ENCODE data around the gene PPARD. TPM values are rescaled to one million over a fixed set of nuclear protein-coding genes. Genes with fewer than 3 reads are reported as not detected.

Gene PPARD
- polyA plus RNA-seq, 1 experiment: 26.9 TPM

- Histone ChIP-seq H3K4me3 (ENCODE audit: low read depth, low read length) (no peak overlapping the region), H3K27ac (ENCODE audit: low read depth, low read length) (no peak overlapping the region), H3K9me3 (ENCODE audit: control insufficient read depth, insufficient read depth, low read length) (no peaks in the 10 kb centered on the region), H3K27me3 (ENCODE audit: control insufficient read depth, insufficient read depth, low read length) (no peaks in the 10 kb centered on the region)
- TF ChIP-seq CTCF (IDR thresholded peaks at IDR 0.05; ENCODE audit: low read depth, low read length): no peak
- ChIA-PET POLR2A (interaction anchor here (0.6 kb wide), 1 partner anchor 42 kb away, joined by 6 read pairs; no protein-coding TSS in a partner anchor), CTCF (no interaction called here)
- no peak for DNase-seq (ENCODE audit: low read depth, low spot score)
These were observed 132.7 kb downstream of the PPARD start for GRCh38 chr6:35474942-35475570.

- Histone ChIP-seq H3K4me3 (ENCODE audit: low read depth, low read length) (no peak overlapping the region), H3K9me3 (ENCODE audit: control insufficient read depth, insufficient read depth, low read length) (no peaks in the 10 kb centered on the region), H3K27ac (ENCODE audit: low read depth, low read length) (no peak overlapping the region), H3K27me3 (ENCODE audit: control insufficient read depth, insufficient read depth, low read length) (no peaks in the 10 kb centered on the region)
- ChIA-PET POLR2A (no interaction called here), CTCF (interaction anchor here (1.4 kb wide), 1 partner anchor 8 kb away, joined by 3 read pairs; the partner anchor contains the start of gene RPL10A)
- no peak for TF ChIP-seq CTCF (IDR thresholded peaks at IDR 0.05; ENCODE audit: low read depth, low read length)
- DNase-seq (ENCODE audit: low read depth, low spot score): no peak
These were observed 133.2 kb downstream of the PPARD start for GRCh38 chr6:35475573-35475972.

GRCh38 chr6:35476004-35476403, 133.6 kb downstream of the PPARD start:
- ChIA-PET CTCF (interaction anchor here (1.4 kb wide), 1 partner anchor 8 kb away, joined by 3 read pairs; the partner anchor contains the start of gene RPL10A), POLR2A (interaction anchor here (0.9 kb wide), 1 partner anchor 21 kb away, joined by 3 read pairs; the partner anchor contains the start of gene TEAD3)
- Histone ChIP-seq H3K4me3 (ENCODE audit: low read depth, low read length) (no peak overlapping the region), H3K27me3 (ENCODE audit: control insufficient read depth, insufficient read depth, low read length) (no peaks in the 10 kb centered on the region), H3K9me3 (ENCODE audit: control insufficient read depth, insufficient read depth, low read length) (no peaks in the 10 kb centered on the region), H3K27ac (ENCODE audit: low read depth, low read length) (no peak overlapping the region)
- TF ChIP-seq CTCF (IDR thresholded peaks at IDR 0.05; ENCODE audit: low read depth, low read length): no peak
- no peak for DNase-seq (ENCODE audit: low read depth, low spot score)

DNA sequence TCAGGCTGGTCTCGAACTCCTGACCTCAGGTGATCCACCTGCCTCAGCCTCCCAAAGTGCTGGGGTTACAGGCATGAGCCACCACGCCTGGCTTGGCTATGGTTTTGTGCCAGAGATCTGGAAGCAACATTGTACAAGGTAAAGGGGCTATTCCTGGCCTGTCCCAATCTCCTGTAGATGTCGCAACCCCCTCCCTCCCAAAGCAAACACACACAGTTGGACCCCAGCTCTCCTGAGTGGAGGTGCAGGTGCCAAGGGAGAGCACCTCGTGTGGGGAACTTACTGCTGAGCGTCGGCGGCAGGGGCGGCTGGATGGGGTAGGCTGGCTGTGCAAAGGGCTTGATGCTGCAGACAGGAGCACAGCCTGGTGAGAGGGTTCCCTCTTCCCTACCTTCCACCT, 134.7 kb downstream of the PPARD start:
- ChIA-PET POLR2A (no interaction called here), CTCF (interaction anchor here (0.7 to 1.4 kb wide), 2 partner anchors 9 kb away, joined by 3 read pairs; partner anchors contain the start of gene RPL10A)
- no peaks in the 10 kb centered on the region for H3K27me3 ChIP-seq (ENCODE audit: control insufficient read depth, insufficient read depth, low read length)
- peak overlapping the region; percentile 11 for H3K27ac ChIP-seq (ENCODE audit: low read depth, low read length)
- H3K4me3 ChIP-seq (ENCODE audit: low read depth, low read length): no peak overlapping the region
- no peaks in the 10 kb centered on the region for H3K9me3 ChIP-seq (ENCODE audit: control insufficient read depth, insufficient read depth, low read length)
- DNase-seq (ENCODE audit: low read depth, low spot score): no peak
- TF ChIP-seq CTCF (IDR thresholded peaks at IDR 0.05; ENCODE audit: low read depth, low read length): no peak

Small RNA genes lying within 50 kb of the gene (small RNA-seq; reads per million reads assigned to genes)
- not detected for gene MIR7111 (ENCODE audit: insufficient read length, low read depth)

Other genes starting within 250 kb of the PPARD start
- gene TCP11, start 201.2 kb upstream of the PPARD start, polyA plus RNA-seq (2011; rRNA removed): 0.11 and 0.15 TPM in 2 replicates
- gene SCUBE3, start 128.6 kb upstream of the PPARD start, polyA plus RNA-seq (2011; rRNA removed): 6.7 and 7.7 TPM in 2 replicates
- 10.2 and 14.3 TPM in 2 replicates for gene ZNF76, start 82.8 kb upstream of the PPARD start, polyA plus RNA-seq (2011; rRNA removed)
- 2.5 and 2.6 TPM in 2 replicates for gene DEF6, start 44.7 kb upstream of the PPARD start, polyA plus RNA-seq (2011; rRNA removed)
- gene FANCE, start 109.8 kb downstream of the PPARD start, polyA plus RNA-seq (2011; rRNA removed): 7.0 and 7.1 TPM in 2 replicates
- 2,636 and 2,921 TPM in 2 replicates for gene RPL10A, start 125.8 kb downstream of the PPARD start, polyA plus RNA-seq (2011; rRNA removed)
- 16.6 and 22.8 TPM in 2 replicates for gene TEAD3, start 154.5 kb downstream of the PPARD start, polyA plus RNA-seq (2011; rRNA removed)
- not detected in 2 replicates for gene TULP1, start 170.3 kb downstream of the PPARD start, polyA plus RNA-seq (2011; rRNA removed)